GM21825 (cell line): ENCODE data around the gene ATP11A.
"Not testable (repeated sequence)": the region's sequence is repeated elsewhere in the genome, so short reads cannot be mapped to it uniquely, and the experiment has no call there.

Experiments used
- ATAC-seq: cut with Tn5 transposase; IDR thresholded peaks from one replicate; pipeline ENCODE4 v1.9.1; 2021; ENCODE audit warnings: mild to moderate bottlenecking, moderate library complexity; ENCODE audit not compliant: unreplicated experiment

The ATP11A gene

GRCh38 chr13:112851107-112852038, 161.5 kb downstream of the ATP11A start:
- ATAC-seq = no peak

- ATAC-seq = no peak
Measured at GRCh38 chr13:112852392-112852791, 162.6 kb downstream of the ATP11A start.

GRCh38 chr13:112852808-112853207, 163.0 kb downstream of the ATP11A start:
- no peak for ATAC-seq

DNA sequence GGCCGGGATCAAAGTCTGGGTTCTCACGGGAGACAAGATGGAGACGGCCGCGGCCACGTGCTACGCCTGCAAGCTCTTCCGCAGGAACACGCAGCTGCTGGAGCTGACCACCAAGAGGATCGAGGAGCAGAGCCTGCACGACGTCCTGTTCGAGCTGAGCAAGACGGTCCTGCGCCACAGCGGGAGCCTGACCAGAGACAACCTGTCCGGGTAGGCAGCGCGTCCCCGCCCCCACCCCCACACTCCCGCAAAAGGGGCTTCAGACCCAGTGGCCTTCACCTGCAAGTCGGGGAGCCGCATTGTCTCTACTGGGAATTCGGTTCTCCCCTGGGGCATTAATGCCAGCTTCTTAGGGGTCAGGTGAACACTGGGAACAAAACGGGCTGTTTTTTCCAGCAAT, 164.5 kb downstream of the ATP11A start:
- ATAC-seq = no peak

GRCh38 chr13:112855859-112856258, 166.0 kb downstream of the ATP11A start:
- no peak for ATAC-seq

- ATAC-seq = no peak
Measured at GRCh38 chr13:112857914-112858490, 168.2 kb downstream of the ATP11A start.

GRCh38 chr13:112859128-112859816, 169.4 kb downstream of the ATP11A start:
- no peak for ATAC-seq

DNA sequence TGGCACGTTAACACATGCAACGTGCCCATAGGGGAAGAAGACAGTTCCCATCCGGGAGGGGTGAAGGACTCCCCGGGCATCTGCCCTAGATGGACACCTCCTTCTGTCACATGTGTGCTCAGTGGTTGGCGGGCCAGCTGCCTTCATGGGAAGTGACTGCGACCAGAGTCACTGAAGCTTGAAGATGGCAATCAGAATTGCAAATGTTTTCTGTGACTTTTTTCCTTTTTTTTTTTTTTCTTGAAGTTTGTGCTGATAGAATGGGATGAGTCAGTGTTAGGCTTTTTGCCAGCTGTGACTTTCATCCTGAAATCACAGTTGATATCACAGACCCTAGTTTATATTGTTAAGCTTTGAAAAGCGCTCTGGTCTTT, 170.0 kb downstream of the ATP11A start:
- ATAC-seq = peak; percentile 85

DNA sequence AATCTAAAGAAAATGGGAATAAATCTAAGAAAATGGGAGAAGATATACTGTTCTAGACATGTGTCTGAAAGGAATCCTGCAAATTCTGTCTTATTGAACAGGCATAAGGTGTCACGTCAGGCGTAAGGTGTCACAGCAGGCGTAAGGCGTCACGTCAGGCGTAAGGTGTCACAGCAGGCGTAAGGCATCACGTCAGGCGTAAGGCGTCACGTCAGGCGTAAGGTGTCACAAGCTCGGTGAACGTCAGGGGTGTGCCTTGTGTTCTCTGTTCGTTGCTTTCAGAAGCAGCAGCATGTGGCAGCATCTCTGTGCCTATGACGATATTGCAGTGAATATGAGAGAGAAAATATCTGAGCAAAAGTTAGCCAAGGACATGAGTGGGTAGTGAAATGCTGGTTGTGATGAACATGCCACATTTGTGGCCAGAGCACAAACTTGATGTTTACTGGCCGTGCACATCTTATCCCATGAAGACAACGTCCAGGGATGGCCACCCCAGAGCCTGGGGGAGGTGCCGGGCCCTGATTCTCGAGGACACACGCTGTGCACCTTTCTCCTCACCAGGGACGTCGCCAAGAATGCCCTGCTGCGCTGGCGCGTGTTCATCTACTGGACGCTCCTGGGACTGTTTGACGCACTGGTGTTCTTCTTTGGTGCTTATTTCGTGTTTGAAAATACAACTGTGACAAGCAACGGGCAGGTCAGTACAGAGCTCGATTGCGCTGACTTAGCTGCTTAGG, 172.2 kb downstream of the ATP11A start:
- no peak for ATAC-seq

DNA sequence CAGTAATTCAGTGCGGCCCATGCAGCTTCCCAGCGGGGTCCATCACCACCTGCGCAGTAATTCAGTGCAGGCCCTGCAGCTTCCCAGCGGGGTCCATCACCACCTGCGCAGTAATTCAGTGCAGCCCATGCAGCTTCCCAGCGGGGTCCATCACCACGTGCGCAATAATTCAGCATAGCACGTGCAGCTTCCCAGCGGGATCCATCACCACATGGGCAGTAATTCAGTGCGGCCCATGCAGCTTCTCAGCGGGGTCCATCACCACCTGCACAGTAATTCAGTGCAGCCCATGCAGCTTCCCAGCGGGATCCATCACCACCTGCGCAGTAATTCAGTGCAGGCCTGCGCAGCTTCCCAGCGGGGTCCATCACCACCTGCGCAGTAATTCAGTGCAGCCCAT, 173.5 kb downstream of the ATP11A start:
- ATAC-seq = not testable (repeated sequence)

DNA sequence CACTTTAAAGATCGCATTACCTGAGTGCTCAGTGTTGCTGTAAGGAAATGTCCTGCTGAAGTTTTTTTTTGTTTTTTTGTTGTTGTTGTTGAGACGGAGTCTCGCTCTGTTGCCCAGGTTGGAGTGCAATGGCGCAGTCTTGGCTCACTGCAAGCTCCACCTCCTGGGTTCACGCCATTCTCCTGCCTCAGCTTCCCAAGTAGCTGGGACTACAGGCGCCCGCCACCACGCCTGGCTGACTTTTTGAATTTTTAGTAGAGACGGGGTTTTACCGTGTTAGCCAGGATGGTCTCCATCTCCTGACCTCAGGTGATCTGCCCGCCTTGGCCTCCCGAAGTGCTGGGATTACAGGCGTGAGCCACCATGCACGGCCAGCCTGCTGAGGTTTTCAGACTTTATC, 175.6 kb downstream of the ATP11A start:
- ATAC-seq = not testable (repeated sequence)

- ATAC-seq = no peak
Measured at GRCh38 chr13:112867301-112867711, 177.5 kb downstream of the ATP11A start.

- no peak for ATAC-seq
Measured at GRCh38 chr13:112868308-112868707, 178.5 kb downstream of the ATP11A start.

DNA sequence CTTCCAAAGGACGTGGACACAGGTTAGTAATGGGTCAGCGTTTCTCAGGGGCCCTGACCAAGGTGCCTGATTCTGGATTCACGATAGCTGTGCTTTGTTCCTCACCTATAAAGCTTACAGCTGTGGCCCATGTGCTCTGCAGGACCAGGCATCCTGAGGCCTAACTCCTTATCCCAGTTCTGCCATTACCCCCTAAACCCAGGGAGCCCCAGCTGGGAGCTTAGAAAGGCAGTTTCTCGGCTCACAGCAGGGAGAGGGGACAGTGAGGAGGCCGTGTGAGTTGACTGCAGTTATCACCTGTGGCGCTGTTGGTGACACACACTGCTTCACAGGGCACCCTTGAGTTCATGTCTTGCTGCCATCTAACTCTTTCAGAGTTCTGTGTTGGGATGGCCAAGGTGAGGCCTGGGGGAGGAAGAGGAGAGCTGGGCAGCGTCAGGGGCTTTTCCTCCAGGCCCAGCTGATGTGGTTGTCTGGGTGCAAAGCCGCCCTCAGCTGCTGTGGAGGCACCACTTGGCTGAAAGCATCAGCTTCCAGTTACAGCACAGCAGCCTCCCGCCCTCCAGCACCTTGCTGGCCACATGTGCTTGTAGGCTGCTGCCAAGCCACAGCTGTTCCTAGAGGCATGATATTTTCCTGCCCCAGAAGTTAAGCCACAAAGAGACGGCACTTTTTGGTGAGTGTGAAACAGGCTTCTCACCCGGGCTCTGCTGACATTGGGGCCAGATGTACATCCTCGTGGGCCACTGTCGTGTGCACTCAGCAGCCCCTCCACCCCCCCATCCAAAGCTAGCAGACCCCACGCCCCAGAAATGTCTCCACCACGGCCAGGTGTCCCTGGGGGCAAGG, 179.6 kb downstream of the ATP11A start:
- no peak for ATAC-seq

DNA sequence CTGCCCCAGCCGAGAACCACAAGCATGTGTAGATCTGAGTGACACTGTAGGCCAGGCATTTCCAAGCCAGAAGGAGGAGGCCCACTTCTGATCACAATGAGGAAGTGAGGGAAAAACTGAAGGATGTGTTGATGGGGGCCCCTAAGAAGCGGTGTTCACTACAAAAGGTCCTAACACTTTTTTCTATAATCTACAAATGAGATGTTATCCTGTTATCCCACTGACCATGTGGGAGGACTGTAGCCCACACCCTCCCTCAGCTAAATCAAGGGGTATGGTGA, 180.2 kb downstream of the ATP11A start:
- ATAC-seq = no peak

DNA sequence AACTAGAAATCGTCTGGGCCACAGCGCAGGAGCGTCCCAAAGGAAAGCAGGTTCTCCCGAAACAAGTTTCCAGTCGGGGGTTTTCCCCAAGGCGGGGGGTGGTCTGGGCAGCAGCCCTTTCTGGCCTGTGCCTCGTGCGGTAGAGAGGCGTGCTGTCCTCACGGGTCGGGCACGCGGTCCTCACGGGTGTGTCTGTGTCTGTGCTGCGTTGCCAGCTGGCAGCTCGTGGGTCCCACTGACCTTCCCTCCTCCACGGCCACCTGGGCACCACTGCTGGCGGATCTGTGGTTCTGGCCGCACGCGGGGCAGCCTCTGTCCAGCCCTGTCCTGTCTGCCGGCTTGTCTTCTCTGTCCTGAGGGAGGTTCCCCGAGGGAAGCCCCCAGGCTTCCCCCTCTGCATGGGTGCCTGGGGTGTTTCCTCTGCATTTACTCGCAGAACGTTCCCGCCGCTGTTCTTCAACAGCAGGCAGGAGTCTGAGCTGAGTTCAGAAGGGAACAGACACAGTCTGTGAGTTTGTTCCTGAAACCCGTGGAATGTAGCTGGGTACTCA, 181.0 kb downstream of the ATP11A start:
- ATAC-seq = no peak

DNA sequence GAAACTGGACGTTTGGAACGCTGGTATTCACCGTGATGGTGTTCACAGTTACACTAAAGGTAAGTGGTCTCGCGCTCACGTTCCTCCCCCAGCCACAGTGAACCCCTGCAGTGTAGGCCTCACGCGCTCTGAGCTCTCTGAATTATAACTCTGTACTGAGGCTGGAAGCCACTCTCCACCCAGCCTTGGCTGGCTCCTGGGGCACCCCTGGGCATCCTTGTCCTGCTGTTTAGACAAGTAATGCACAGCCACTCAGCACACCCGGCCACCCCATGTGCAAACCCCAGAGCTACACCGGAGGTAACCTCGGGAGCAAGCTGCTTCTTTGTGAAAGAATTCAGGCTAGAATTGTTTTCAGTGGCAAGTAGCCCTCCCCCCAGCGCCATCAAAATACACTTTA, 181.9 kb downstream of the ATP11A start:
- no peak for ATAC-seq

DNA sequence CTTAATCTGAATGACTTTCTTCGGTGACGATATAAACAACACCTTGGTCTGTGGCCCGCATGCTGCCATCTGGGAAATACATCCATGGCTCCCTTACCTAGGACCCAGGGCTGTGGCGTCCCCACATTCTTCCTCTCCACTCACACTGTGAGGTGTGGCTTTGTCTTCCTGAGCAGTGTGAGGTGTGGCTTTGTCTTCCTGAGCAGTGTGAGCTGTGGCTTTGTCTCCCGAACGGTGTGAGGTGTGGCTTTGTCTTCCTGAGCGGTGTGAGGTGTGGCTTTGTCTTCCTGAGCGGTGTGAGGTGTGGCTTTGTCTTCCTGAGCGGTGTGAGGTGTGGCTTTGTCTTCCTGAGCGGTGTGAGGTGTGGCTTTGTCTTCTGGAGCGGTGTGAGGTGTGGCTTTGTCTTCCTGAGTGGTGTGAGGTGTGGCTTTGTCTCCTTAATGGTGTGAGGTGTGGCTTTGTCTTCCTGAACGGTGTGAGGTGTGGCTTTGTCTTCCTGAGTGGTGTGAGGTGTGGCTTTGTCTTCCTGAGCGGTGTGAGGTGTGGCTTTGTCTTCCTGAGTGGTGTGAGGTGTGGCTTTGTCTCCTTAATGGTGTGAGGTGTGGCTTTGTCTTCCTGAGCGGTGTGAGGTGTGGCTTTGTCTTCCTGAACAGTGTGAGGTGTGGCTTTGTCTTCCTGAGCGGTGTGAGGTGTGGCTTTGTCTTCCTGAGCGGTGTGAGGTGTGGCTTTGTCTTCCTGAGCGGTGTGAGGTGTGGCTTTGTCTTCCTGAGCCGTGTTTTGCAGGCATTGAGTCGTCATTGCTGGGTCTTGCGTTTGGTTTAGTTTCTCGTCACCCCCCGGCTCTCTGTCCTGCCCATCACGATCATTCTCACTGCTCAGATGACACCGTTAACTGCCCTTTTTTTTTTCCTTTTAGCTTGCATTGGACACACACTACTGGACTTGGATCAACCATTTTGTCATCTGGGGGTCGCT, 183.1 kb downstream of the ATP11A start:
- not testable (repeated sequence) for ATAC-seq
